HG03432 (cell line): ENCODE measurements around the gene RAB31.

Source experiments
- ATAC-seq: cut with Tn5 transposase; IDR thresholded peaks from one replicate; pipeline ENCODE4 v1.9.1; 2021; ENCODE audit warnings: mild to moderate bottlenecking, moderate library complexity; ENCODE audit not compliant: unreplicated experiment

RAB31 gene

GRCh38 chr18:9737006-9737405, 28.9 kb downstream of the RAB31 start:
- ATAC-seq: no peak

GRCh38 chr18:9737472-9738121, 29.5 kb downstream of the RAB31 start:
- no peak for ATAC-seq

- ATAC-seq: no peak
Measured at GRCh38 chr18:9738266-9738969, 30.3 kb downstream of the RAB31 start.

- ATAC-seq: no peak
Measured at GRCh38 chr18:9739516-9739915, 31.4 kb downstream of the RAB31 start.

GRCh38 chr18:9740071-9740470, 32.0 kb downstream of the RAB31 start:
- no peak for ATAC-seq

- no peak for ATAC-seq
Measured at GRCh38 chr18:9741406-9741792, 33.3 kb downstream of the RAB31 start.

DNA sequence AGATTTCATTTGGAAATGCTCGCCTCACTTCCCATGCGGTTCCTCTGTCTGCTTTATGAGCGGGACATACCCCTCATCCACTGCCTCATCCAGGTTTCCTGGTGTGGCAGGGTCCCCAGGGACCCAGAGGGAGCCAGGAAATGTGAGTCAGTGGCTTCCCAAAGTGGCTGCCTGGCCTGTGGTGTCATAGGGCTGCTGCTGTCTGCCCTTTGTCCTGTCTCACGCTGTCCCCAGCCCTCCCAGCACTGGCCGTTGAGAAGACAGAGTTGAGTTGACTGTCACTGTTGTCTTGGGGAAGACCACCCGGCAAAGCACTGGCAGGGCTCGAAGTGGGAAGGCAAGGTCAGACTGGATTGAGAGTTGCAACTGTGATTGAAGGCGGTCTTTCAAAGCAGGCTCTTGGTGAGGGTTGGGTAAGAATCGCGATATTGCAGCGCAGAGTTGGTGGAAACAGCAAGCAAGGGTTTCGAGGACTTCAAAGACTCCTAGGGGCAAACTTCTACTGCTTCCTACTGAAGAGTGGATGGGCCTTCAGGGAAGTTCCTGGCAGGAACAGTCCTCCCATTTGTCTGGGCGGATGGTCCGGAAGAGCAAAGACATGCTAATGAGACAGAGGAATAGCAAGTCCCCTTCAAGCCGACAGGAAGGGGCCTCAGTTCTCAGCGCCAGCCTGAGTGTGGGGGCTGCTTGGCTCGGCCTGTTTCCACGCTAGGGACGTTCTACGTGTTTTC, 33.9 kb downstream of the RAB31 start:
- no peak for ATAC-seq

DNA sequence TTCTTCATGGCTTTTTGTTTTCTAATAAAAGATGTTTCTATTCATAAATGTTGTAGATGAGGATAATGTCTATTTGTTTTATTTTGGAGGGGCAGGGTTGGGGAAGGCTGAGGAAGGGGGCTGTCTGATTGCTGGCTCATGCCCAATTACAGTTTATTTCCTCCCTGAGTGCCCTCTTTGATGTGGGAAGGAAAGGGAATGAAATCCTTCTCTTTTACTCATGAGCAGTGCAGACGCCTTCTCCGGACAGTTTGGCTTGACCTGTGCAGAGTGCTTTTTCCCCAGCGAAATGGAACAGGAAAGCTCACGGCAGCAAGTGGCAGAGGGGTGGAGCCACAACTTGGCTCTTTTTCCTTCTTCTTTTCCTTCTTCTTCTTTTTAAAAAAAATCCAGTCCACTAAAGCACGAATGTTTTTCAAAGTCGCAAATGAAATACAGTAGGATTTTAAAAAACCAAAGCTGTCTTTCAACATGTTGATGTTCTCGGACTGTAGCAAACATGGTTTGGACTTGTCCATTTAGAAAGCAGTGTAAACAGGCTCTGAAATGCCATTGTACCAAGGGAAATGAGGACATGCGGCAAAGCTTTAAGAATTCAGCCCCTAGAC, 34.5 kb downstream of the RAB31 start:
- no peak for ATAC-seq

DNA sequence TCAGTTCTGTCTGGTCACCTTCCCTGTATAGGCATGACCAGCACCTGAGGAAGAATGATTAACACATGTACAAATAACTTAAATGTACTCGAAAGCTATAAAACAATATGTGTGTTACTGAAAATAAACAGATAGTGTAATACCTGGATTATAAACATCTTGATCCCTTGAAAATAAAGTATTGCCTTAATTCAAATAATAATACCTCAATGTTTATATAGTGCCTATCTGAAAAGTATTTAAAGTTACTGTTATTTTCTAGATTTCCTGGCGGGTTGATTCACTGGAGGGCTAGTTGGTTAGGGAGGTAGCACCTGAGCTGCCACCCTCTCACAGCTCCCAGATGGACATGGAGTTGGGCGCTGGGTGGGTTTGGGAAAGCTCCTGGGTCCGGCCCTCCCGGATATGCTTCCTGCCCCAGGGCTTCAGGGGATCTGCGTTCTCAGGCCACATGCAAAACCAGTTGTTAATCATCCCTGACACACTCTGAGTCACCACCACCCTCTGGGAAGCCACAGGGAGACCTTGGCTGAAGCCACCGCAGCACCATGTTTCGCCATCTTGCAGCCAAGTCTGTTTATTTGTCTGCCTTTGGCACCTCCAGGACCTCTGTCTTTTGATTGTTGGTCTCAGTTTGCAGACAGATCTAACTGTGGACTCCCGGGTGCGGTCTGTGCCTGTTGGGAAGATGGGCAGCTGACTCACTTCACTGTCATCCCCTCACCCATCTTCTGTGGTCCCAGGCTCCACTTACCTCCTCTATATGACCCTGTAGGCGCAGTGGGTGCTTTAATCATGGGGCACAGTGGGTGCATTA, 35.3 kb downstream of the RAB31 start:
- ATAC-seq: no peak

DNA sequence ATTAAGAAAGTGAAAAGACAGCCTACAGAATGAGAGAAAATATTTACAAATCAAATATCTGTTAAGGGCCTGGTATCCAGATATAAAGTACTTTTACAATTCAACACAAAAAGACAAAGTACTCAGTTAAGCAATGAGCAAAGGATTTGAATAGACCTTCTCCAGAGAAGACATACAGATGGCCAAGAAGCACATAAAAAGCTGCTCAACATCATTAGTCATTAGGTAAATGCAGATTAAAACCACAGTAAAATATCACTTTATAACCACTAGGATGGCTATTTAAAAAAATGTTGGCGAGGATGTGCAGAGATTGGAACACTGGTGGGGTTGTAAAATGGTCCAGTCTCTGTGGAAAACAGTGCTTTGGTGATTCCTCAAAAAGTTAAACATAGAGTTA, 38.9 kb downstream of the RAB31 start:
- no peak for ATAC-seq

DNA sequence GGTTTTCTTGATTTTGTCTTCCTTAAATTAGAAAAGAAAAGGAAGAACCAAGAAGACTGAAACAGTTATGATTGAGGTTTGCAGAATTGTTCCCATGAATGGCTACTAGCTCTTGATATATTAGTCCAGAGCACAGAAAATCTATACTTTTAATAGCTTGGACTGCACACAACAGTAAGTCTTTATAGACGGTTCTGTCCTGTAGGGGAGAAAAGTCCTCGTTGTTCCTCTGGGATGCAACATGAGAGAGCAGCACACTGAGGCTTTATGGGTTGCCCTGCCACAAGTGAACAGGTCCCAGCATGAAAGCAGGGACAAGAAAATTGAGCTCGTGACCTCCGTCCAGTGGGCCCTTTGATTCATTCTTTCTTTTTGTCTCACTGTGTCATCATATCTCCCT, 41.5 kb downstream of the RAB31 start:
- ATAC-seq: no peak

- ATAC-seq: no peak
Measured at GRCh38 chr18:9750112-9750511, 42.0 kb downstream of the RAB31 start.

DNA sequence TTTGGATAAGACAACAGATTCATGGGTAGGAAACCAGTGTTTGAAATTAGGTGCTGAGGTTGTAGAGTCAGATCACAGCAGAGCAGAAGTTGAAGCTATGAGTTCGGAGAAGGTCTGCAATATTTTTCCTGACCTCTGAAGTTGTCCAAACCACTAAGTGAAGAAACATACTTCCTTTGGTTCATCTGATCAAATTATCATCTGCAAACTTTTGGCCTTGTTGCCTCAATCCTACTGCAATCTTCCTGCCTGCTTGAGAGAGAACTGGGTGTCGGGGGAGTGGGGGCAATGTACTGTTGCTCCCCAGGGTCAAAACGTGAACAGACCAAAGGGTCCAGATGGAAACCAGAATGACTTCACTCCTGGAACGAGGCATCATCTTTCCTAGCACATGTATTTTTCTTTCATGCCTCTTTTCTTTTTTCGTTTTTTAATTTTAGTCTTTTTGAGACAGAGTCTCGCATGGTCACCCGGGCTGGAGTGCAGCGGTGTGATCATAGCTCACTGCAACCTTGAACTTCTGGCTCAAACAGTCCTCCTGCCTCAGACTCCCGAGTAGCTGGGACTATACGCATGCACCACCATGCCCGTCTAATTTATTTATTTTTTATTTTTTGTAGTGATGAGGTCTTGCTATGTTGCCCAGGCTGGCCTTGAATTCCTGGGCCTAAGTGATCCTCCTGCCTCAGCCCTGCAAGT, 42.7 kb downstream of the RAB31 start:
- ATAC-seq: no peak

GRCh38 chr18:9751371-9752031, 43.4 kb downstream of the RAB31 start:
- no peak for ATAC-seq

- no peak for ATAC-seq
Measured at GRCh38 chr18:9753846-9754245, 45.7 kb downstream of the RAB31 start.

GRCh38 chr18:9755110-9755509, 47.0 kb downstream of the RAB31 start:
- ATAC-seq: no peak

DNA sequence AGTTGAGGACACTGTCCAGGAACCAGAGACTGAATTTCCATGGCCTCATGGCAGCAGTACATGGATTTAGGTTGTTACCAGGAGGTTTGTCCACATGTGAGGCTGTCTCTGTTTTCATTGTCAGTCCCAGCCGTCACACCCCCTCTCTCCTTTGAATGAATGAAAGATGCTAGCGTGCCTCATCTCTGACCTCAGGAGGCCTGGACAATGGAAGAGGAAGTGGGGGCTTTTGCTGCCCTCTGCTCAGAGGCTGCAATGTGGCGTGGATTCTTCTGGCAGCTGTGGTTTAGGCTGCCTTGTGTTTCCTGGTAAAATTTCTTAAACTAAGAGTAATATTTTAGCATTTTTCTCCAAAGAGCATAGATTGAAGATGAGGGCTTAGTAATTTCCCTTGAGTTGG, 47.5 kb downstream of the RAB31 start:
- ATAC-seq: no peak

DNA sequence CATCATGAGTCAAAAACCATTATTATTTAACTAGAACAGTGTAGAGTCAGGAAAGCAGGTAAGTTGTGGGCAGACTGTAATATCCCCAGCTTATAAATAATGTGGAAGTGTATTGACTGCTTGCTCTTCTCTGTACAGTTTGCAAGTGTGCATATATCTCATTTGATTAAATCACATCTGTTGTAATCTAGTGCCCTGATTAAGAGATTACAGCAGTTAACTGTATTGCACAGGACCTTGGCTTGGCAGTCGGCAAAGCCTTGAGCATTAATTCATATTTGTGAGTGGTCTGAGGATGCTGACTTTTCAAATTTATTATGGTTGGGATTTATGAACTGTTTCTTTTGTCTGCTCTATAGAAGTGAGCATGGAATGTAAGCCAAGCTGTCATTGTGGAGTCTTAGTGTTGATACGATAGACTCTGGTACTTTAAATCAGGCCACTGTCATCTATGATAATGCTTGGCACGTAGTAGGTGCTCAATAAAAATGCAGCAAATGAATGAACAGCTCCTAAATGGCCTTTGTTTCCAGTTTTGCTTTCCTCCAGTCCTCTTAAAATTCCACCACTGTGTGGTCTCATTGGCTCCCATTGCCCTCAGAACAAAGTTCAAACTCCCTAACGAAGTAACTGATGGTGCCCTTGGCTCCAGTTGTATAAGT, 48.3 kb downstream of the RAB31 start:
- ATAC-seq: no peak

DNA sequence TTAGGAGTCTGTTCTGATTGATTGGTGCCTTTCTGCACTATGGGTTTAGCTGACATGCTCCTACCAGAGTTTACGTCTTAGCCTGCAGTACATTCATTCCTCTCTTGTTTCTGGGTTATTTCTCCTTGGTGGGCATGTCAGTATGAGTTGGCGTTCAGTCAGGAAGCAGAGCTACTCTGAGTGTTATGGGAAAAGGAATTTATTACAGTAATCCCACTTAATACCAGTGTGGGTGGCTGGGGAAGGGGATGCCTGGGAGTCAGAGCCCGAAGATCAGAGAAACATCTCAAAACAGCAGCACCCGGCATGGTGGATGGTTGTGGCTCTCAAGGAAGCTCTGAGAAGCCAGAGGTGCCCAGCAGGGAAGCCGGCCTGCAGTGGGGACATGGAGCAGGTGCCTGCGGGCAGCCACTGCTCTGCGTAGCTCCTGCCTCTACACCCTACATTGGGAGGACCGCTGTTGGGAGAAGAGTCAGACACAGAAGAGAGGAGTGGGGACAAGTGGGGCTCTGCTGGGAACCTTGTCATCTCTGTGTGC, 48.9 kb downstream of the RAB31 start:
- ATAC-seq: no peak
